HepG2 (cell line): Measurements from ENCODE around the gene MORF4L2. TPM values are rescaled to one million over a fixed set of nuclear protein-coding genes. Genes with fewer than 3 reads are reported as not detected.

Source experiments
- ATAC-seq: fragments of 200-7000 bp; cut with Tn5 transposase; 3 replicates; pipeline ENCODE4 v1.9.1; 2020; ENCODE audit warnings: mild to moderate bottlenecking, moderate library complexity
- BruUV-seq: library from RNA; stranded (reverse); fragments of 400-500 nt; replicated peaks from 2 replicates; lab custom pipeline; 2021; lab: Mats Ljungman, UMichigan
- CTCF ChIA-PET: fragments of 300-600 bp; formaldehyde crosslinking; extraction: SDS; loops from one replicate; lab custom pipeline; 2021; ENCODE audit warnings: low total read pairs, inconsistent platforms, low intra/inter-chr PET ratio; lab: Yijun Ruan, JAX
- POLR2A ChIA-PET: fragments of 350-600 bp; sonication (Branson Sonifier 250); formaldehyde crosslinking; loops from one replicate; lab custom pipeline; 2020; ENCODE audit warnings: antibody characterized with exemption, inconsistent platforms; lab: Yijun Ruan, JAX
- DNase-seq: peaks from one replicate; pipeline ENCODE4 v3.0.0-alpha.2; 2015; ENCODE audit warnings: low spot score
- FAIRE-seq: peaks from 3 replicates; lab custom pipeline; 2011; peaks lifted over from hg19 to GRCh38; lab: Jason Lieb, UNC
- H2AFZ ChIP-seq: one replicate; pipeline ENCODE4 v1.6.1; 2011; ENCODE audit warnings: low read length, inconsistent platforms
- H3K27ac ChIP-seq: fragments of 300-600 bp; 3 replicates; pipeline ENCODE4 v1.8.0; 2011; ENCODE audit warnings: mixed run types, mild to moderate bottlenecking, mixed read lengths, low read length, inconsistent platforms; ENCODE audit not compliant: insufficient read depth; ENCODE audit errors: extremely low read length
- H3K27me3 ChIP-seq, 2 experiments: fragments of 200-600 bp in 1 of 2; 2 replicates in 1 of 2; 3 replicates in 1 of 2; pipeline versions ENCODE4 v1.6.0 to v1.8.0; 2011; ENCODE audit warnings: low read length in 2 of 2, mild to moderate bottlenecking in 2 of 2, moderate library complexity in 2 of 2, inconsistent platforms in 1 of 2; ENCODE audit not compliant: insufficient read depth in 2 of 2, control insufficient read depth in 1 of 2
- H3K36me3 ChIP-seq, 2 experiments: fragments of 200-600 bp in 1 of 2; replicated peaks in 1 of 2; 2 replicates in 1 of 2; 3 replicates in 1 of 2; pipeline versions ENCODE4 v1.5.1 to v1.8.0; 2011; ENCODE audit warnings: low read length in 2 of 2, inconsistent platforms in 1 of 2; ENCODE audit not compliant: insufficient read depth in 2 of 2, control insufficient read depth in 1 of 2
- H3K4me1 ChIP-seq: 2 replicates; pipeline ENCODE4 v1.5.1; 2012; ENCODE audit warnings: low read length, inconsistent platforms; ENCODE audit not compliant: insufficient read depth
- H3K4me2 ChIP-seq: 2 replicates; pipeline ENCODE4 v1.6.0; 2011; ENCODE audit warnings: low read depth, low read length, inconsistent platforms
- H3K4me3 ChIP-seq, 3 experiments: fragments of 200-600 bp in 1 of 3; sonication (generic), shearing (Covaris generic) in 1 of 3; replicated peaks in 1 of 3; 2 replicates each; pipeline ENCODE4 v1.5.1; 2011 to 2016; ENCODE audit warnings: low read length in 3 of 3, inconsistent platforms in 2 of 3, low read depth in 2 of 3, mild to moderate bottlenecking in 2 of 3, control low read depth in 1 of 3, mixed read lengths in 1 of 3; ENCODE audit not compliant: insufficient read depth in 1 of 3
- H3K79me2 ChIP-seq: one replicate; pipeline ENCODE4 v1.6.1; 2011; ENCODE audit warnings: low read length, inconsistent platforms; ENCODE audit not compliant: insufficient read depth
- H3K9ac ChIP-seq: 2 replicates; pipeline ENCODE4 v1.6.0; 2011; ENCODE audit warnings: mild to moderate bottlenecking, low read depth, low read length, inconsistent platforms; ENCODE audit not compliant: insufficient read depth
- H3K9me3 ChIP-seq: 2 replicates; pipeline ENCODE4 v1.5.1; 2012; ENCODE audit warnings: mild to moderate bottlenecking, low read length
- H4K20me1 ChIP-seq: 2 replicates; pipeline ENCODE4 v1.6.0; 2011; ENCODE audit warnings: inconsistent platforms, mild to moderate bottlenecking, low read length, moderate library complexity; ENCODE audit not compliant: insufficient read depth
- CENPX ChIP-seq: sonication (generic); formaldehyde crosslinking; IDR thresholded peaks from 2 replicates; pipeline ENCODE4 v1.9.0; 2021; ENCODE audit warnings: mild to moderate bottlenecking, missing genetic modification reagents, moderate library complexity
- MXI1 ChIP-seq: IDR thresholded peaks from 3 replicates; pipeline ENCODE4 v1.6.1; 2012; ENCODE audit warnings: low read depth, low read length, inconsistent platforms, borderline replicate concordance
- NFE2L2 ChIP-seq: fragments of 150-350 bp; IDR thresholded peaks from 2 replicates; pipeline ENCODE4 v1.6.1; 2014; ENCODE audit warnings: low read length
- RBM22 ChIP-seq: fragments of 200-400 bp; formaldehyde crosslinking; optimal IDR thresholded peaks from 2 replicates; pipeline ENCODE3; 2017; ENCODE audit warnings: mild to moderate bottlenecking, low read length, moderate library complexity
- TARDBP ChIP-seq: sonication (generic); formaldehyde crosslinking; IDR thresholded peaks from 2 replicates; pipeline ENCODE4 v1.8.0; 2022; ENCODE audit warnings: mild to moderate bottlenecking, missing genetic modification reagents
- TSC22D2 ChIP-seq: sonication (generic); formaldehyde crosslinking; IDR thresholded peaks from 2 replicates; pipeline ENCODE4 v1.5.1; 2020; ENCODE audit warnings: missing genetic modification reagents, mild to moderate bottlenecking, borderline replicate concordance
- ZNF563 ChIP-seq: sonication (generic); formaldehyde crosslinking; IDR thresholded peaks from 2 replicates; pipeline ENCODE4 v1.8.0; 2022; ENCODE audit warnings: mild to moderate bottlenecking, moderate library complexity, missing genetic modification reagents
- WGBS: methylation state at CpG from one replicate; pipeline ENCODE4 v1.1.6; 2017; ENCODE audit warnings: low lambda C conversion rate; 5-methylcytosine and 5-hydroxymethylcytosine counted together
- in situ Hi-C: cut with HindIII; loops from 2 replicates; pipeline ENCODE4 v1.10.0; 2017; ENCODE audit warnings: low pct_unique_long_range_greater_than_20kb; ENCODE audit not compliant: extremely low pct_ligation_motif_present
- intact Hi-C: fragments of 100-400 bp; cut with micrococcal nuclease; formaldehyde crosslinking; loops from one replicate; pipeline ENCODE4 v1.10.0; 2022; ENCODE audit not compliant: unreplicated experiment
- polyA plus RNA-seq, 8 experiments: library from polyadenylated mRNA; depleted of rRNA in 3 of 8; stranded (reverse) in 7 of 8; unstranded in 1 of 8; fragments of >200 nt; fragmentation: Illumina TruSeq in 4 of 8; extraction: Trizol in 4 of 8; gene quantifications; 2 replicates each; pipeline versions ENCODE4 v1.2.1 to v1.2.3, GENCODE V29; 2011 to 2016; ENCODE audit warnings: low read depth in 4 of 8, missing spikeins in 1 of 8, mixed read lengths in 1 of 8; ENCODE audit not compliant: insufficient read depth in 1 of 8
- total RNA-seq, 5 experiments: library from RNA; depleted of rRNA; stranded (reverse); fragments of >200 nt; fragmentation: Illumina TruSeq; extraction: Trizol; gene quantifications; 2 replicates each; pipeline ENCODE4 v1.2.3, GENCODE V29; 2016; ENCODE audit warnings: low read depth in 1 of 5
- TF ChIP-seq, protein P1 (sequence below): IDR thresholded peaks from 2 replicates; pipeline ENCODE4 v1.6.1; 2016; ENCODE audit warnings: low read depth, control low read depth
- TF ChIP-seq, protein P2 (sequence below): sonication (generic); formaldehyde crosslinking; IDR thresholded peaks from 2 replicates; pipeline ENCODE4 v1.4.0; 2020; ENCODE audit warnings: missing genetic modification reagents
- TF ChIP-seq, protein P3 (sequence below): sonication (generic); formaldehyde crosslinking; IDR thresholded peaks from 2 replicates; pipeline ENCODE4 v1.9.0; 2021; ENCODE audit warnings: missing genetic modification reagents, mild to moderate bottlenecking, borderline replicate concordance
- TF ChIP-seq, protein P4 (sequence below): sonication (generic); formaldehyde crosslinking; IDR thresholded peaks from 2 replicates; pipeline ENCODE4 v1.4.0; 2020; ENCODE audit warnings: missing genetic modification reagents, borderline replicate concordance

Gene MORF4L2
- total and polyA plus RNA-seq, 2 of the 13 experiments (the other 11 are each of a cell fraction or from before 2014, with no cell fraction given): 358 to 469 TPM

DNA sequence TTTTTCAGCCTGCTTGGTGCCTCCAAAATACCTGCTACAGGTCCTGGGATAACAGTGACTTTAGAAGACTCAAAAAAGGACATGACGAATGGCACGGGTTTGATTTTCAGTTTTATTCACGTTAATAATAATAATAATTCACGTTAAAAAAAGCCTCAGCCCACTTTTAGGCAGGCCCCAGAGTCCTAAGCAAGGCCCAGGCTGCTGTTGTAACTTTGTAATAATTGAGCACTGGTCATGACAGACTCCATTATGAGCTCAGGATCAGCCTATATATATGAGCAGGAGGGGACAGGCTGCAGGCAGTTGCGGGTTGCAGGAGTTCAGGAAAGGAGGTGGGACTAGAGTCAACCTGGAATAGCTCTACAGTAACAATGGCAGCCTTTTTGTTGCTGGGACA lies 24.1 kb upstream of the MORF4L2 start, which contains the start of gene TMEM31 (continued):
- TF ChIP-seq, protein P1, sequence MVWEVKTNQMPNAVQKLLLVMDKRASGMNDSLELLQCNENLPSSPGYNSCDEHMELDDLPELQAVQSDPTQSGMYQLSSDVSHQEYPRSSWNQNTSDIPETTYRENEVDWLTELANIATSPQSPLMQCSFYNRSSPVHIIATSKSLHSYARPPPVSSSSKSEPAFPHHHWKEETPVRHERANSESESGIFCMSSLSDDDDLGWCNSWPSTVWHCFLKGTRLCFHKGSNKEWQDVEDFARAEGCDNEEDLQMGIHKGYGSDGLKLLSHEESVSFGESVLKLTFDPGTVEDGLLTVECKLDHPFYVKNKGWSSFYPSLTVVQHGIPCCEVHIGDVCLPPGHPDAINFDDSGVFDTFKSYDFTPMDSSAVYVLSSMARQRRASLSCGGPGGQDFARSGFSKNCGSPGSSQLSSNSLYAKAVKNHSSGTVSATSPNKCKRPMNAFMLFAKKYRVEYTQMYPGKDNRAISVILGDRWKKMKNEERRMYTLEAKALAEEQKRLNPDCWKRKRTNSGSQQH (CRISPR knock-in tag): no peak

DNA sequence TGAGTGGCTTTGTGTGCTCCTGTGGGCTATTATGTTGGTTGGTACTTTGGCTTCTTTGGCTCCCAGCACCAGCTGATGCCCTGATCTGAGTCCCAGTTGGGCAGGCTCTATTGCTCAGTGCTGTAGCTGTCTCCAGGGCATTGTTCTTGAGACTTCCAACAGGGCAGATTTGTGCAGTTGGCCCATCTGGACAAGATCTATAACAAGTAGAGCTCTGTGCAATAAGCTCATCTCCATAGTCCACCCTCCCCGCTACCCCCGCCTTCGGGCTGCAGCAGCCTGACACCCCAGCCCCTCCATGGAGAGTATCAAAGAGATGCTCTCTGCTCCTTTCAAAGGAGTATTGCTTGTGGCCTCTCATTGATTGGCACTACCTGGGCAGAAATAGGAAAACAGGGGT lies 18.4 kb upstream of the MORF4L2 start:
- in situ Hi-C loops: no loop called here
- H3K9ac ChIP-seq: no peak overlapping the region
- CTCF ChIA-PET: no interaction called here

More for the DNA sequence above, 18.4 kb upstream of the MORF4L2 start:
- BruUV-seq: no TSS peak
- H3K4me1 ChIP-seq: no peaks in the 10 kb centered on the region
- ATAC-seq (no peak), FAIRE-seq (no peak), DNase-seq (no peak)
- no peaks in the 10 kb centered on the region for H3K9me3 ChIP-seq
- H2AFZ ChIP-seq: no peak overlapping the region
- H3K79me2 ChIP-seq: no peaks in the 10 kb centered on the region
- no CpG with 5 or more reads among the region's 3 CpGs for WGBS
- H3K27me3 ChIP-seq: no peaks in the 10 kb centered on the region
- no peak for TF ChIP-seq RBM22
- no peak for TF ChIP-seq TSC22D2 (CRISPR knock-in tag)
- no peak for TF ChIP-seq NFE2L2
- no peak for TF ChIP-seq MXI1
- TF ChIP-seq, protein P2, sequence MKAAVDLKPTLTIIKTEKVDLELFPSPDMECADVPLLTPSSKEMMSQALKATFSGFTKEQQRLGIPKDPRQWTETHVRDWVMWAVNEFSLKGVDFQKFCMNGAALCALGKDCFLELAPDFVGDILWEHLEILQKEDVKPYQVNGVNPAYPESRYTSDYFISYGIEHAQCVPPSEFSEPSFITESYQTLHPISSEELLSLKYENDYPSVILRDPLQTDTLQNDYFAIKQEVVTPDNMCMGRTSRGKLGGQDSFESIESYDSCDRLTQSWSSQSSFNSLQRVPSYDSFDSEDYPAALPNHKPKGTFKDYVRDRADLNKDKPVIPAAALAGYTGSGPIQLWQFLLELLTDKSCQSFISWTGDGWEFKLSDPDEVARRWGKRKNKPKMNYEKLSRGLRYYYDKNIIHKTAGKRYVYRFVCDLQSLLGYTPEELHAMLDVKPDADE (CRISPR knock-in tag): no peak
- TF ChIP-seq, protein P3, sequence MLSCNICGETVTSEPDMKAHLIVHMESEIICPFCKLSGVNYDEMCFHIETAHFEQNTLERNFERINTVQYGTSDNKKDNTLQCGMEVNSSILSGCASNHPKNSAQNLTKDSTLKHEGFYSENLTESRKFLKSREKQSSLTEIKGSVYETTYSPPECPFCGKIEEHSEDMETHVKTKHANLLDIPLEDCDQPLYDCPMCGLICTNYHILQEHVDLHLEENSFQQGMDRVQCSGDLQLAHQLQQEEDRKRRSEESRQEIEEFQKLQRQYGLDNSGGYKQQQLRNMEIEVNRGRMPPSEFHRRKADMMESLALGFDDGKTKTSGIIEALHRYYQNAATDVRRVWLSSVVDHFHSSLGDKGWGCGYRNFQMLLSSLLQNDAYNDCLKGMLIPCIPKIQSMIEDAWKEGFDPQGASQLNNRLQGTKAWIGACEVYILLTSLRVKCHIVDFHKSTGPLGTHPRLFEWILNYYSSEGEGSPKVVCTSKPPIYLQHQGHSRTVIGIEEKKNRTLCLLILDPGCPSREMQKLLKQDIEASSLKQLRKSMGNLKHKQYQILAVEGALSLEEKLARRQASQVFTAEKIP (CRISPR knock-in tag): no peak
- no peak for TF ChIP-seq ZNF563 (CRISPR knock-in tag)
- TF ChIP-seq CENPX (CRISPR knock-in tag): no peak
- TF ChIP-seq, protein P4, sequence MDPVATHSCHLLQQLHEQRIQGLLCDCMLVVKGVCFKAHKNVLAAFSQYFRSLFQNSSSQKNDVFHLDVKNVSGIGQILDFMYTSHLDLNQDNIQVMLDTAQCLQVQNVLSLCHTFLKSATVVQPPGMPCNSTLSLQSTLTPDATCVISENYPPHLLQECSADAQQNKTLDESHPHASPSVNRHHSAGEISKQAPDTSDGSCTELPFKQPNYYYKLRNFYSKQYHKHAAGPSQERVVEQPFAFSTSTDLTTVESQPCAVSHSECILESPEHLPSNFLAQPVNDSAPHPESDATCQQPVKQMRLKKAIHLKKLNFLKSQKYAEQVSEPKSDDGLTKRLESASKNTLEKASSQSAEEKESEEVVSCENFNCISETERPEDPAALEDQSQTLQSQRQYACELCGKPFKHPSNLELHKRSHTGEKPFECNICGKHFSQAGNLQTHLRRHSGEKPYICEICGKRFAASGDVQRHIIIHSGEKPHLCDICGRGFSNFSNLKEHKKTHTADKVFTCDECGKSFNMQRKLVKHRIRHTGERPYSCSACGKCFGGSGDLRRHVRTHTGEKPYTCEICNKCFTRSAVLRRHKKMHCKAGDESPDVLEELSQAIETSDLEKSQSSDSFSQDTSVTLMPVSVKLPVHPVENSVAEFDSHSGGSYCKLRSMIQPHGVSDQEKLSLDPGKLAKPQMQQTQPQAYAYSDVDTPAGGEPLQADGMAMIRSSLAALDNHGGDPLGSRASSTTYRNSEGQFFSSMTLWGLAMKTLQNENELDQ: no peak
- TF ChIP-seq TARDBP (CRISPR knock-in tag): no peak
- intact Hi-C loops: no loop called here
- POLR2A ChIA-PET: no interaction called here
- no peak overlapping the region for H3K4me2 ChIP-seq
- H3K27ac ChIP-seq: no peak overlapping the region
- H3K36me3 ChIP-seq: no peaks in the 10 kb centered on the region
- H4K20me1 ChIP-seq: no peaks in the 10 kb centered on the region
- no peak overlapping the region for H3K4me3 ChIP-seq
